Stimulated activated CD4-positive, alpha-beta T cell treated with anti-CD3 and anti-CD28 coated beads, Interleukin-12 subunit alpha, Interleukin-12 subunit beta, amount 100 ng/mL, for 24 hours (primary cell): ENCODE results near the gene IFI27L2.
"Not testable (repeated sequence)": the region's sequence is repeated elsewhere in the genome, so short reads cannot be mapped to it uniquely, and the experiment has no call there.

Source experiments
- DNase-seq, 2 experiments: peaks; one replicate each; pipeline ENCODE4 v3.0.0-alpha.2; 2020; ENCODE audit warnings: low read depth in 2 of 2

Gene IFI27L2, protein sequence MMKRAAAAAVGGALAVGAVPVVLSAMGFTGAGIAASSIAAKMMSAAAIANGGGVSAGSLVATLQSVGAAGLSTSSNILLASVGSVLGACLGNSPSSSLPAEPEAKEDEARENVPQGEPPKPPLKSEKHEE

GRCh38 chr14:94129111-94129757, at the start of gene IFI27L2:
TSS of gene IFI27L2 (minus strand) at chr14:94129604. CDS start at chr14:94129564, 40 bp downstream.
- peak; percentile 30 to 68 for DNase-seq

DNA sequence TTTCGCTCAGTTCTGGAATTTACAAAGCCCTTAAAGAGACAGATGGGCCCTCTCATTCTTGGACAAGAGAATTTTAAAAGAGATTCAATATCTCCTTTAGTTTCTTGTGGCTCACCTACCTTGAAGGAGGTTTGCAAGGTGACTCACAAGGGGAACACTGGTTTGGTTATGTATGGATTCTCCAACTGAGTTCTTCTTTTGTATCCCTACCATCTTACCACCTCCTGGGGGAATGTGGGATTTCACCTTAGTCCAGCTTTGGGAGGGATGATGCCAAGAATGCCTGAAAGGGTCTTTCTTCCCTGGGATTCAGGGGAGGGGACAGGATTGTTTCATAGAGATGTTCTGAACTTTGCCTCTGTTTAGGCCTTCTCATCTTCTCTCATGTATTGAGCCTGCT, 48.4 kb upstream of the IFI27L2 start:
- DNase-seq: no peak

GRCh38 chr14:94176808-94177207, 47.4 kb upstream of the IFI27L2 start:
- no peak for DNase-seq

GRCh38 chr14:94175747-94176146, 46.3 kb upstream of the IFI27L2 start:
- DNase-seq: no peak

DNA sequence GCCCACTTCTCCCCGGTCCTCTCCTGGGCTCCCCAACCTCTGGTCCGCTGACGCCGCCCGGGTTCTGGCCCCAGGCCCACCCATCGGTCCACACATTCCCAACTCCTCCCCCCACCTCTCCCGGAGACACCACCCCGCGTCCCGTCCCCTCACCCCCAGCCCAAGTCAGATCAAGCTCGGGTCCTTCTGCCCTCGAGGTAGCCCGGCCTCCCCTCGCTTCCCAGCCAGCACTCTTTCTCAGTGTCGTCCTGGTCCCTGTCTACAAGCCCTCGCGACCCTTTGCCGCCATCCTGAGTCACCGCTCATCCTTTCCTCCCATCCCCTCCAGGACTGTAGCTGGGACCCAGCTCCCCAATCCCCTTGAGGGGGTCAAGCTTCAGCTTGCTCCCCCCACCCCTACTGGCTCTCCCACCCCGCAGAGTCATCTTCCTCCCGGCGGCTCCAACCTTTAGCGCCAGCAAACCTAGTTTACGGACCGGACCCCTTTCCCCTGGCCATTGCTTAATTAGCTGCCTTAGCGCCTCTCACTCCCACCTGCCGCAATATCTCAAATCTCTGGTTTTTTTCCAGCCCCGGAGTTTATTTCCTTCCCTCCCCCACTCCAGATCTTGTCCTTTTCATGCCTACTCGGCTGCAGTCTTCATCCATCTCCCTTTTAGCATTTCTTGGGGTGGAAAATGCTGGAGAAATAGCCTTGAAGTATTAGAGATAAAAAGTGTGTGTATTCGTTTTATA, 45.8 kb upstream of the IFI27L2 start:
- DNase-seq: no peak

DNA sequence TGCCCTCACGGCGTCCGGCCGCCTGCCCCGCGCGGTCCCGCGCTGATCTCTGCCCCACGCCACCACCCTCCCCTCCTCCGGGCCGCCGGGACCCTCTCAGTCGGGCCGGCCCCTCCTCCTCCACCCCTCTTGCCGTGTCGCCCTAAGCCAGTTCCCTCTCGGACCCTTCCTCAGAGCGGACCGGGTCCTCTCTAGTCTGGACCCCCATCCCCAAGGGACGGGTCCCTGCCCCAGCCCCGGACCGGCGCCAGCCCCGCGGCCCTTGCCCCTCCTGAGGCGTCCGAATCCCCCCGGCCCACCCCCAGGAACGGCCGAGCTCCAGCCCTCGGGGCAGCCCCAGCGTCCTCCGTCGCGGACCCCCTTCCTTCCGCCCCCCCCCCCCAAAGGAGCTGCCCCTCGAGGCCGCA, 45.2 kb upstream of the IFI27L2 start:
- no peak for DNase-seq

DNA sequence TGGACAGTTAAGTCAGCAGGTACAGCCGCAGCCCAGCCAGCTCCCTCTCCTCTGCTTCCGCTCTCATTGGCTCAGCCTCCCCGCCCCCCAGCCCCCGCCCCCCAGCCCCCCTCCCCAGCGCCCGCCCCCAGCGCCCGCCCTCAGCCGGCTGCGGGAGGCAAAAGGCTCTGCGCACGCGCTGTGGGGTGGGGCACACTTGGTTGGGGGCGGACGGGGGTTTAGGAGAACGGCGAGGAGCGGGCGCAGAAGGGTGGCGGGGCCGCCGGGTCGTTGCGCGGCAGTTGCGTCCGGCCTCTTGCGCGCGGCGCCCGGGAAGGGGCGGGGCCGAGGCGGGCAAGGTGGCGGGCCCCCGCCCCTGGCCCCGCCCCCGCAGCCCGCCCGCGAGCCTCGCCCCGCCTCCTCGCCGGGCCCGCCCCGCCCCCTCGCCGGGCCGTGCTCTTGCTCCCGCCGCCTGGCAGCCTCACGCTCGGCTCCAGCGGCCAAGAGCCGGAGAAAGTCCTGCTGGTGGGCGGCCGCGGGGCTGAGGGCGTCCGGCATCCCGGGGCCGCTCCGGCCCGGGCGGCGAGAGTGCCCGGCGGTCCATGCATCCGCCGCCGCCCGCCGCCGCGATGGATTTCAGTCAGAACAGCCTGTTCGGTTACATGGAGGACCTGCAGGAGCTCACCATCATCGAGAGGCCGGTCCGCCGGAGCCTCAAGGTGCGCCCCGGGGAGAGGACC, 44.6 kb upstream of the IFI27L2 start, which contains the start of gene PPP4R4:
Gene PPP4R4 (plus strand): TSS at position 438 of the 719 bp plus-strand sequence. CDS start 144 bp downstream, at position 582.
- peak; percentile 67 to 85 for DNase-seq

- DNase-seq: no peak
Observed at GRCh38 chr14:94173471-94173884, 44.1 kb upstream of the IFI27L2 start.

DNA sequence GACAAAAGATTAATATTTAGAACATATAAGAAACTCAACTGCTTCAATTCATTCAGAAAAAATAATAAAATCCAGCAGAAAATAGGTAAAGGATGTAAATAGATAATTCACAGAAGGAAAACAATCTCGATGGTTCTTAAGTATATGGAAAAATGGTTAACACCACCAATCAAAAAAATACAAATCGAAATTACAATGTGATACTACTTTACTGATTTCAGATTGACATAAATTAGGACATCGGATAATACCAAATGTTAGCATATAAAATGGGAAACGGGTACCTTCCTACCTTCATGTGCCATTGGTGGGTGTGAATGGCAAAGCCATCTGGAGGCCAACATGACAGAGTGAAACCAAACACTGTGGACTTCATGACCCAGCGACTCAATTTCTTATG, 43.1 kb upstream of the IFI27L2 start:
- DNase-seq: no peak

DNA sequence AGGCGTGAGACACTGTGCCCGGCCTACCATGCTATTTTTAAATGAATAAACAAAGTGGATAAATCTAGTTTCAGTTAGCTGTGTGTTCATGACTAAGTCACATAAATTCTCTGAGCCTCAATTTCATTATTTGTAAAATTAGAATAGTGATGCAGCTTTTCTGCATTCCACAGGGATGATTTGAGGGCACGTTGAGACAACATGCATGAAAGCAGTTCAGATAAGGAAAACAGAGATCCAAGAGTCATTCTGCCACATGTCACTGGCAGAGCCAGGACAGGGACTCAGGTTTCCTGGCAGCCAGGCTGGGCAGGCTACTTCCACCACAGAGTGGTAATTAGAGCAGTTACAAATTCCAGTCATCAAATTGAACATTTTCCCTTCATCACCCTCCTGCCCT, 41.8 kb upstream of the IFI27L2 start:
- no peak for DNase-seq

DNA sequence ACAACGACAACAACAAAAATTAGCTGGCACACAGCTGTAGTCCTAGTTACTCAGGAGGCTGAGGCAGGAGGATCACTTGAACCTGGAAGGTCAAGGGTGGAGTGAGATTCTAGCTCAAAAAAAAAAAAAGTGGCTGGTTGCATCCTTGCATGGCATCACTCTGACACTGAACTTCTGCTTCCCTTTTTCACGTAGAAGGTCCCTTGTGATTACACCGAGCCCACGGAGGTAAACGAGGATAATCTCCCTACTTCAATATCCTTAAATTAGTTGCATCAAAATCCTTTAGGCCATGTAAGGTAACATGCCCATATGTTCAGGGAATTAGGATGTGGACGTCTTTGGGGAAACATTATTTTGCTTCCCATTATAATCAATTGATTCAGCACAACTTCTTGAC, 40.7 kb upstream of the IFI27L2 start:
- no peak for DNase-seq

DNA sequence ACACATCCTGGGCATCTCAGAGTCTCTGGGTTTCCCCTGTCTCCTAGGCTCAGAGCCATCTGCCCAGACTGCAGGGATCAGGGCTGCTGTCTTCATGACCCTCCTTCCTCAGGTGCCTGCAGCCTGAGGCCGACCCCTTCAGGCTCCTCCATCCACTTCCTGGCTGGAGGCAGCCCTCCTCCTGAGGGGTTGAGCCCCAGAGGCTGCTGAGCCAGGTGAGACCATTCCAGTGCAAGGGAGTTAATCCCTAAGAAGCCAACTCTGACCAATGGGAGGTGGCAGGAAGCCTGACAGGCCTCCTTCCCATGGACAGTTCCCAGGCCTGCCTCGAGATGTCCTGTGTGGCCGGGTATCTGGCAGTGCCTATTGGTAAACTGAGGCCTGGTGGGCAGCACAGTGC, 36.3 kb upstream of the IFI27L2 start:
- no peak for DNase-seq

GRCh38 chr14:94164685-94165431, 35.5 kb upstream of the IFI27L2 start:
- DNase-seq: peak in 1 of 2 experiments; percentile 51

DNA sequence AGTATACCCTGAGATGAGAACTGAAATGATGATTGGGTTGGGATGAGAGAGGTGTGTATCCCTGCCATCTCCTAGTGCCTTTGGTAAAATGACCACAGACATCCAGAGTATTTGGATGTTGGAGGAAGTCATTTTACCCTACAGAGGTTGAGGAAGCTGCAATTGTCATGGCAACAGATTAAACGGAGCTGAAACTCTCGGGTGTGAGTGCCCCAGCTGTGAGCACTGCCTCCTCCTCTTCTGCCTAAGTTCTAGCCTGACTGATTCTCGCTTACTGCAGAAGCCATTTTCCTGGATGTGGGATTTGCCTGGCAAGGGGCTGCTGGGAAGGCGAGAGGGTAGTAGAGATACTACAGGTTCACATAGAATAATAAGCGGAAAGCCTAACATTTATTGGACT, 34.4 kb upstream of the IFI27L2 start:
- no peak for DNase-seq

GRCh38 chr14:94162466-94162865, 33.1 kb upstream of the IFI27L2 start:
- no peak for DNase-seq

- DNase-seq: no peak
Observed at GRCh38 chr14:94161981-94162380, 32.6 kb upstream of the IFI27L2 start.

DNA sequence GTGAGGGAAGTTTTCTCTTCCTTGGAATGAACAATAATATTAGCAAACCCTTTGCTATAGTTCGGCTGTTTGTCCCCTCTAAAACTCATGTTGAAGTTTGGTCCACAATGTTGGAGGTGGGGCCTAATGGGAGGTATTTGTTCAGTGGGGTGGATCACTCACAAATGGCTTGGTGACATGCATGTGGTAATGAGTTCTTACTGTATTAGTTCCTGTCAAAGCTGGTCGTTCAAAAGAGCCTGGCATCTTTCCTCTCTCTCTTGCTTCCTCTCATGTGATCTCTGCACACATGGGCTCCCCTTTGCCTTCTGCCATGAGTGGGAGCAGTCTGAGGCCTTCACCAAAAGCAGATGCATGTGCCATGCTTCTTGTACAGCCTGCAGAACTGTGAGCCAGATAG, 31.7 kb upstream of the IFI27L2 start:
- DNase-seq: no peak

- DNase-seq: no peak
Observed at GRCh38 chr14:94158239-94158883, 29.0 kb upstream of the IFI27L2 start.

- DNase-seq: no peak
Observed at GRCh38 chr14:94157197-94157596, 27.8 kb upstream of the IFI27L2 start.

DNA sequence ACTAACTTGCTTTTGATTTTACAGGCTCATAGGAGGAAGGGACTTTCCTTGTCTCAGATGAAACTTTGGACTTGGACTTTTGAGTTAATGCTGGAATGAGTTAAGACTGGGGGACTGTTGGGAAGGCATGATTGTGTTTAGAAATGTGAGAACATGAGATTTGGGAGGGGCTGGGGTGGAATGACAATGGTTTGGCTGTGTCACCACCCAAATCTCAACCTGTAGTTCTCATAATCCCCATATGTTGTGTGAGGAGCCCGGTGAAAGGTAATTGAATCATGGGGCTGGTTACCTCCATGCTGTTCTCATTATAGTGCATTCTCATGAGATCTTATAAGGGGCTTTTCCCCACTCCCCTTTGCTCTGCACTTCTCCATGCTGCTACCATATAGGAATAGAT, 26.7 kb upstream of the IFI27L2 start:
- not testable (repeated sequence) for DNase-seq

DNA sequence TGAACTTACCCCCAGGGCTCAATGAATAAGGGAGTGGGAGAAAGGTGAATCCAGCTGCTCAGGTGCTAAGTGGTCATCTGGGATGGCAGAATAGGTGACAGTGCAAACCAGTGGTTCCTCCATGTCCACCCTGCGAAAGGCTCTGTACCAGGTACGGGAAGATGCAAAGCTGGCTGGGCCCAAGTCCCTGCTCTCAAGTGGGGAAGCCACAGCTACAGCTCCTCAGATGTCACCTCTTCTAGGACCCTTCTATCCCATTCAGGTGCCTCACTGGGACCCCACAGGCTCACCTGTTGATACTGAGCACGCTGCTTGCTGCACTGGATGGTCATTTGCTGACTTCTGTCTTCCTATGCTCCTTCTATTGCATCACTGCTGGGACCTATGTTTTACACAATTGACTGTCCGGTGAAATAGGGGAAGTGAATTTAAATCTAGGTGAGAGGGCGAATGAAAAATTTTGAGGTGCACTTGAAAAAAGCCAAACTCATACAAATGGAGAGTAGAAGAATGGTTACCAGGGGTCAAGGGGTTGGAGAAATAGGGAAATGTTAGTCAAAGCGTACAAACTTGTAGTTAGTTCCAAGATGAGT, 24.4 kb upstream of the IFI27L2 start:
- DNase-seq: no peak
